ENCODE measurements around the gene RPUSD4.

RPUSD4 gene

DNA sequence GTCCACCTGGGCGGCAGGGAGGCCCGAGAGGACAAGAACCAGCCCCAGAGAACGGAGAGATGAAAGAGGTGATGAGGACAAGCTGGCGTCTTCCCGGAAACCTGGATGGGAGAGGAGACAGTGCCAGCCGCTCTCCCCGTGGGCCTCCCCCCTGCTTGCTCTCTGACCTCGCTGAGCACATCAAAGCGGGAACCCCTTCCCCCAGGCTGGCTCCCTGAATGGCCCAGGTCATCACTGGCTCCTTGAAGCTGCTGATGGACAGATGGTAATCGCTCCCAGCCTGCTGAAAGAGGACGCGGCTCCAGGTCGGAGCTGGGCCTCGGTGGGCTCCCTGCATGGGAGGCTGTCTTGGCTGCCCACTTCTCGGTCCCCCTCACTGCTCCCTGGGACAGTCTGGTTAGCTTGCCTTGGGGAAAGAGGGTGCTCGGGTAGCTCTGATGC, 18.4 kb downstream of the RPUSD4 start:
- TF ChIP-seq, protein P1, sequence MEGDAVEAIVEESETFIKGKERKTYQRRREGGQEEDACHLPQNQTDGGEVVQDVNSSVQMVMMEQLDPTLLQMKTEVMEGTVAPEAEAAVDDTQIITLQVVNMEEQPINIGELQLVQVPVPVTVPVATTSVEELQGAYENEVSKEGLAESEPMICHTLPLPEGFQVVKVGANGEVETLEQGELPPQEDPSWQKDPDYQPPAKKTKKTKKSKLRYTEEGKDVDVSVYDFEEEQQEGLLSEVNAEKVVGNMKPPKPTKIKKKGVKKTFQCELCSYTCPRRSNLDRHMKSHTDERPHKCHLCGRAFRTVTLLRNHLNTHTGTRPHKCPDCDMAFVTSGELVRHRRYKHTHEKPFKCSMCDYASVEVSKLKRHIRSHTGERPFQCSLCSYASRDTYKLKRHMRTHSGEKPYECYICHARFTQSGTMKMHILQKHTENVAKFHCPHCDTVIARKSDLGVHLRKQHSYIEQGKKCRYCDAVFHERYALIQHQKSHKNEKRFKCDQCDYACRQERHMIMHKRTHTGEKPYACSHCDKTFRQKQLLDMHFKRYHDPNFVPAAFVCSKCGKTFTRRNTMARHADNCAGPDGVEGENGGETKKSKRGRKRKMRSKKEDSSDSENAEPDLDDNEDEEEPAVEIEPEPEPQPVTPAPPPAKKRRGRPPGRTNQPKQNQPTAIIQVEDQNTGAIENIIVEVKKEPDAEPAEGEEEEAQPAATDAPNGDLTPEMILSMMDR (IDR thresholded peaks at IDR 0.05) = no peak

DNA sequence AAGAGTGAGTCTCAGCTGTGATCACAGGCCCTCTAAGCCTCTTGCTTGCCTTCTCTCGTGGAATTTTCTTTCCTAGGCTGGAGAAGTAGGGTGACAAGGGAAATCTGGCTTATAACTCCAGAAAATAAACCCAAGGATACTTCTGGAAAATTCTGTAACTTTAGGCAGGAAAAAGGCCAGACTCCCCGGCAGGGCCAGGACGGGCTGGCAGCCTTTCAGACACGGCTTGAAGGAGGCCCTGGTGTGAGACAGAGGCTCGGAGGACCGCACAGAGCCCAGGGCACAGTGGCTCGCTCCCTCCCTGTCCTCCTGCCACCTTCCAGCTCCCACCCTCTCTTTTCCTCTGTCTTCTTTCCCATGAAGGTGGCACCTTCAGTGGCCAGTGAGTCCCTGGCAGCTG, 19.1 kb downstream of the RPUSD4 start:
- TF ChIP-seq, protein P1 (IDR thresholded peaks at IDR 0.05) = no peak

DNA sequence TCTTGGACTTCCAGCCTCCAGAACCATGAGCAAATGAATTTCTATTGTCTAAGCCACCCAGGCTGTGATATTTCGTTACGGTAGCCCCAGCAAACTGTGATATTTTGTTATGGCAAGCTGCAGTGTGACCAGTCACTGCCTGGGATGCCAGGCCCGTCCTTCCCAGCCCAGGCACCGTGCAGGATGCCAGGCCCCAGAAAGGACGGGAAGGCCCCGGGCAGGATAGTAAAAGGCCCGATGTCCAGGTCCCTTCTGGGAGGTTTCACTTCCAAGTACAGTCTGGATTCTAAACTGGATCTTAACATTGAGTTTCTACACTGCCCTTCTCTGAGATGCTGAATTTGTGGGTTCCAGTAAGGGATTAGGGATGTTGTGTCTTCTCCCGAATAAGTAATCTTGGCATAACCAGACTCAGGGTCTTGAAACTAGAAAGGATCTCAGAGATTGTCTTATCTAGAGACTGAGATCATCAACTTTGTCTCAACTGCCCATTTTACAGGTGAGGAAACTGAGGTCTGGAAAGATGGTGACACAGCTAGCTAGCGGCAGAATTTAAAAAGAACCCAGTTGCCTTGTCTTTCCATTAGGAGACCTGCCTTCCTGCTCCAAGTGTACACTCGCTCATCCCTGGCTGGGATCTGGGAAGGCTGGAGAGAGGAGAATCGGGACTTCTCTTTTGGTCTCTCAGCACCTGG, 19.9 kb downstream of the RPUSD4 start:
- TF ChIP-seq, protein P1 (IDR thresholded peaks at IDR 0.05) = no peak

DNA sequence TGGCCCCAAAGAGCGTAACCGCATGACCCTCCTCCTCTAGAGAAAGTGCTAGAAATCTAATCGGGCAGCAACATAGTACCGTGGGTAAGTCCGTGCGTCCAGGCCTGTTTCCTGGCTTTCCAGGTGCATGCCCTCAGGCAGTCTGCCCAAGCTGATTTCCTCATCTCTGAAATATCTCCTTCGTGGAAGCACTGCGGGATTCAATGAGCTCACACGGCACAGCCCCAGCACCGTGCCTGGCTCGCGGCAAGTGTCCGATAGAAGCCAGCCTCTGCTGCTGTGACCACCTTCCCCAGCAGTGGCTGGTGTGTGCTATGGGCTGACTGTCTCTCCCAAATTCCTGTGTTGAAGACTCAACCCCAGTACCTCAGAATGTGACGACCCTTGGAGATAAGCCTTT, 20.7 kb downstream of the RPUSD4 start:
- TF ChIP-seq, protein P1 (IDR thresholded peaks at IDR 0.05) = no peak

DNA sequence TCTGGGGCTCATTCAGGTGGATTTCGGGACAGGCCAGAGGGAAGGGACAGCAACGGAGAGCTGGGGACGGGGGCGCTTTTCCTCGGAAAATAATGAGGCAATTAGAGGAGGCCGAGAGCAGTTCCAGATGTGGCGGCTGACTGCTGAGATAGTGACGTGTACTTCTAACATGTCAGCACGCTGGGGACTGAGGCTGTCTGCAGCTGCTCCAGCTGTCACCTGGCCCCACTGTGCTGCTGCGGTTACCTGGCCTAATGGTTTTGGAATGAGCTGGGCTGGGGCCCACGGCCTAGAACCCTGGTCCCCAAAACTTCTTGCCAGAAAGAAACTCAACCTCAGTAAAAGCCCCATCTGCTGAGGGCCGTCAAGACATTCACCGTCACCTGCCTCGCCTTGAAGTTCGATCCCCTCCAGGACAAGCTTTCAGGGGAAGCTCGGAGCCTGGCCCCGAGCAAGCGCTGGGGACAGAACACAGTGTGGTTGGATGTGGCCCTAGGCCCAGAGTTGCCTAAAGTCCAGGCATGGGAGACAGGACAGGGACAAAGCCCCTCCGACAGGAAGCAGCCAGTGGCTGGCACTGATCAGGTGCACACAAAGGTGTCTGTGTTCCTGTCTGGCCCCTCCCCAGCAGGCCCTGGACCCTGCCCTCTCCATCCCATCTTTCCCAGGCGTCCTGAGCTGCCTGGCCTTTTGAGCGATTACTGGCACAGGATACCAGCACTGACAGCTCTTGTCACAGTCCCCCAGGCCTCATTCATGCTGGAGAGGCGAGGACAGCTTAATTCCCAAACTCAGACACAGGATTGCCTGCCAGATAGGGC, 22.1 kb downstream of the RPUSD4 start:
- TF ChIP-seq, protein P1 (IDR thresholded peaks at IDR 0.05) = no peak

DNA sequence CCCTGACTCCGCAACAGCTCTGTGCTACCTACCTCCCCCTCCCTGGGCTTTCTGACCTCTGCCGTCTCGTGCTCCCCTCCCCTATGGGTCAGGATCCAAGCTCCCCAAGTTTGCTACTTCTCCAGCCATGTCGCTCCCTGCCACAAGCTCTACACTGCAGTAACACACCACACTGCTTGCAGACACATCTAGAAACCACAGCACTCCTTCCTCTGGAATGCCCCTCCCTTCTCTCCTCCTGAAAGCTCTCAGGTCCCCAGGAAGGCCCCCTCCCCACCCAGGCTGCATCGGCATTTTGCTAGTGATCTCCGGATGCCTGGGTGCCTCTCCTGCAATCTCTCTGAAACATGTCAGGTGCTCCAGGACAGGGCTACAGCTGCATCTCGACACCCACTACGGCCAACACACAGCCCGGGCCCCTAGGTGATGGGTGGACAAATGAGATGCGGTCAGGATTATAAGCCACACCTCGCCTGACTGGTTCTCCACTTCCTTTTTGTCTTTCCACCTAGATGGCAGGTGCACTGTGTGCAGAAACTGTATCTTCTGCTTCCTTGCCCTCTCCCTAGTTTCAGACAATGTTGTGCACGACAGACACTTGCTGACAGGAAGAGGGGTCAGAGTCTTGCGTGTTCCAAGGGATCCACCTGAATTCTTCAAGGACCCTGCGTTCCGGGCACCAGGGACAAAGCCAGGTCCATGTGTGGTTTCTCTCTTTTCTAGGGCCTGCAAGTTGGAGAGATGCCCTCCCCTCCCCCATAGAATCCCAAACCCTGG, 22.9 kb downstream of the RPUSD4 start:
- TF ChIP-seq, protein P1 (IDR thresholded peaks at IDR 0.05) = no peak

DNA sequence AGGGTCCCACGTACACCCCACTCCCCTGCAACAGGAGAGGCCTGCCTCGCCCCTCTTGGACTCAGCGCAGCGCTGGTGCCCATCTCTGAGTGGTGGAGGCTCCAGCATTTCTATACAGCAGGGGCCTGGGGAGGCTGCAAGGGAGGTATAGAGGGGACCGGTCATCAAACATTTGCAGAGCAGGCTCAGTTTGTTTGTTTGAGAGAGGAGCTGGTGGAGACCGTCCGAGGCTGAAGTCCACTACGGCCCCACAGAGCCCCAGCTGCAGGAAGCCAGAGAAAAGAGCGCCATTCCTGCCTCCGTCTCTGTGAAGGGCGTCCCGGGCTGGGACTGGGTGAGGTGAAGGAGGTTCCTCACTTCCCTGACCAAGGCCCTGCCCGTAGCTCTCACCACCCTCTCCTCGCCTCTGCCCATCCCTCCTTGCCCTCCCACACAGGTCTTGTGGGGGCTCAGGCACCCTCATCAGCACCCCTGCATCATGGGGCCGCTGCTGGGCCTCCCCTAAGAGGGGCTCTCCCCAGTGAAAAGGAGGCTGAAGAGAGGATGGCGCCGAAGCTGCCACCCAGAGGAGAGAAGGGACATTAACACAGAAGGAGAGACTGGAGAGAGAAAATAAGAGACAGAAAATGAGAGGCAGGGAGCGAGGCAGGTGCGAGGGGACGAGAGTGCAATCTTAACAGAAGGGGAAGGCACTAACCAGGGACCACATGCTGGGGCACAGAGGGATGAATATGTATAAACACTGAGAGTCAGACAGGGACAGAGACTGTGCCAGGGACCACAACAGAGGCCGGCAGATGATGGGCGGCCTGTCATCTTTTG, 24.5 kb downstream of the RPUSD4 start:
- TF ChIP-seq, protein P1 (IDR thresholded peaks at IDR 0.05) = no peak; the same call in 1 of the 2 replicates
